GM19468 (cell line): ENCODE measurements around the gene CENPQ.

ENCODE experiments used
- ATAC-seq: cut with Tn5 transposase; IDR thresholded peaks from one replicate; pipeline ENCODE4 v1.9.1; 2021; ENCODE audit warnings: mild to moderate bottlenecking, moderate library complexity, moderate number of reproducible peaks; ENCODE audit not compliant: unreplicated experiment; ENCODE audit errors: extremely low read depth

The CENPQ gene

GRCh38 chr6:49499623-49500022 lies 36.5 kb downstream of the CENPQ start, which contains the start of gene GLYATL3:
GLYATL3 (plus strand) TSS chr6:49499923; CDS start chr6:49511991, 12,068 bp downstream.
- ATAC-seq: no peak

- ATAC-seq: no peak
Measured at GRCh38 chr6:49504666-49505065, 41.5 kb downstream of the CENPQ start.

- no peak for ATAC-seq
Measured at GRCh38 chr6:49506569-49507111, 43.5 kb downstream of the CENPQ start.

GRCh38 chr6:49509342-49509741 lies 46.2 kb downstream of the CENPQ start:
- ATAC-seq: no peak

GRCh38 chr6:49513153-49513989 lies 50.2 kb downstream of the CENPQ start:
- no peak for ATAC-seq

- no peak for ATAC-seq
Measured at GRCh38 chr6:49514571-49515484, 51.7 kb downstream of the CENPQ start.

- ATAC-seq: no peak
Measured at GRCh38 chr6:49515485-49516146, 52.4 kb downstream of the CENPQ start.

- no peak for ATAC-seq
Measured at GRCh38 chr6:49516147-49516505, 53.0 kb downstream of the CENPQ start.

GRCh38 chr6:49517919-49518318 lies 54.7 kb downstream of the CENPQ start:
- no peak for ATAC-seq

- ATAC-seq: peak; percentile 91
Measured at GRCh38 chr6:49519660-49520059, 56.5 kb downstream of the CENPQ start.

- no peak for ATAC-seq
Measured at GRCh38 chr6:49522710-49523593, 59.8 kb downstream of the CENPQ start.

- no peak for ATAC-seq
Measured at GRCh38 chr6:49523901-49524300, 60.7 kb downstream of the CENPQ start.

- ATAC-seq: no peak
Measured at GRCh38 chr6:49524541-49524940, 61.4 kb downstream of the CENPQ start.

GRCh38 chr6:49526598-49526997 lies 63.4 kb downstream of the CENPQ start:
- no peak for ATAC-seq

- ATAC-seq: no peak
Measured at GRCh38 chr6:49527320-49527719, 64.2 kb downstream of the CENPQ start.

- ATAC-seq: no peak
Measured at GRCh38 chr6:49528571-49528970, 65.4 kb downstream of the CENPQ start.

GRCh38 chr6:49530141-49530776 lies 67.1 kb downstream of the CENPQ start:
- no peak for ATAC-seq

GRCh38 chr6:49531774-49532569 lies 68.8 kb downstream of the CENPQ start:
- peak; percentile 91 for ATAC-seq
